K562 (cell line): ENCODE measurements around the gene AAMP. TPM values are rescaled to one million over a fixed set of nuclear protein-coding genes. Genes with fewer than 3 reads are reported as not detected.

Experiments
- ATAC-seq: fragments of 200-7000 bp; cut with Tn5 transposase; 3 replicates; pipeline ENCODE4 v1.9.1; 2020; ENCODE audit warnings: moderate library complexity
- BruUV-seq: library from RNA; stranded (reverse); fragments of 400-500 nt; replicated peaks from 2 replicates; lab custom pipeline; 2021; lab: Mats Ljungman, UMichigan
- CTCF ChIA-PET: fragments of 300-600 bp; formaldehyde crosslinking; extraction: SDS; loops from one replicate; lab custom pipeline; 2021; ENCODE audit warnings: low intra/inter-chr PET ratio; lab: Yijun Ruan, JAX
- POLR2A ChIA-PET: fragments of 300-600, 350-650 bp; sonication (Branson Sonifier 250); formaldehyde crosslinking; extraction: SDS; loops from one replicate; lab custom pipeline; 2021; ENCODE audit warnings: antibody characterized with exemption, inconsistent platforms; lab: Yijun Ruan, JAX
- DNase-seq, 4 experiments: peaks; one replicate each; pipeline versions ENCODE4 v3.0.0 to v3.0.0-alpha.2; 2011 to 2018; ENCODE audit warnings: low spot score in 3 of 4, mixed read lengths in 3 of 4; ENCODE audit errors: extremely low read depth in 1 of 4
- FAIRE-seq: peaks from 2 replicates; lab custom pipeline; 2011; peaks lifted over from hg19 to GRCh38; lab: Jason Lieb, UNC
- H2AFZ ChIP-seq: 2 replicates; pipeline ENCODE4 v1.6.0; 2011; ENCODE audit warnings: low read depth, low read length, control low read depth, inconsistent platforms
- H3K27ac ChIP-seq: fragments of 200-600 bp; 3 replicates; pipeline ENCODE4 v1.8.0; 2011; ENCODE audit warnings: low read depth, mild to moderate bottlenecking, control low read depth, inconsistent platforms, low read length, moderate library complexity, mixed read lengths; ENCODE audit errors: extremely low read depth
- H3K27me3 ChIP-seq, 2 experiments: fragments of 300-600 bp in 1 of 2; 2 replicates in 1 of 2; 3 replicates in 1 of 2; pipeline versions ENCODE4 v1.6.0 to v1.8.0; 2011; ENCODE audit warnings: inconsistent platforms in 2 of 2, low read length in 2 of 2, mild to moderate bottlenecking in 1 of 2, mixed read lengths in 1 of 2, moderate library complexity in 1 of 2; ENCODE audit not compliant: control insufficient read depth in 2 of 2, insufficient read depth in 2 of 2
- H3K36me3 ChIP-seq: fragments of 300-600 bp; 3 replicates; pipeline ENCODE4 v1.8.0; 2011; ENCODE audit warnings: mild to moderate bottlenecking, low read length, inconsistent platforms; ENCODE audit not compliant: control insufficient read depth, insufficient read depth
- H3K4me1 ChIP-seq, 2 experiments: fragments of 200-600 bp in 1 of 2; replicated peaks in 1 of 2; 2 replicates in 1 of 2; 3 replicates in 1 of 2; pipeline versions ENCODE4 v1.5.1 to v1.8.0; 2011; ENCODE audit warnings: inconsistent platforms in 2 of 2, low read length in 2 of 2, mild to moderate bottlenecking in 1 of 2, mixed read lengths in 1 of 2, moderate library complexity in 1 of 2; ENCODE audit not compliant: control insufficient read depth in 2 of 2, insufficient read depth in 2 of 2
- H3K4me2 ChIP-seq: 2 replicates; pipeline ENCODE4 v1.6.1; 2011; ENCODE audit warnings: low read length, control low read depth, inconsistent platforms, mixed read lengths; ENCODE audit not compliant: insufficient read depth
- H3K4me3 ChIP-seq: fragments of 200-600 bp; sonication (generic), shearing (Covaris generic); 2 replicates; pipeline ENCODE4 v1.5.1; 2016; ENCODE audit warnings: control low read depth, inconsistent platforms
- H3K79me2 ChIP-seq: fragments of 200-600 bp; 3 replicates; pipeline ENCODE4 v1.8.0; 2011; ENCODE audit warnings: low read length, inconsistent platforms; ENCODE audit not compliant: control insufficient read depth, insufficient read depth
- H3K9ac ChIP-seq, 2 experiments: 2 replicates each; pipeline versions ENCODE4 v1.6.0 to v1.6.1; 2011; ENCODE audit warnings: low read depth in 2 of 2, low read length in 2 of 2, control low read depth in 1 of 2, inconsistent platforms in 1 of 2, mild to moderate bottlenecking in 1 of 2, mixed read lengths in 1 of 2; ENCODE audit not compliant: insufficient read depth in 1 of 2
- H3K9me1 ChIP-seq: one replicate; pipeline ENCODE4 v1.6.0; 2011; ENCODE audit warnings: inconsistent platforms, mild to moderate bottlenecking, low read length, moderate library complexity; ENCODE audit not compliant: control insufficient read depth, insufficient read depth
- H3K9me3 ChIP-seq: replicated peaks from 2 replicates; pipeline ENCODE4 v1.5.1; 2011; ENCODE audit warnings: low read depth, low read length, inconsistent platforms; ENCODE audit not compliant: control insufficient read depth, insufficient read depth
- H4K20me1 ChIP-seq: replicated peaks from 2 replicates; pipeline ENCODE4 v1.6.1; 2011; ENCODE audit warnings: low read length, inconsistent platforms, mixed read lengths; ENCODE audit not compliant: control insufficient read depth, insufficient read depth
- ETV6 ChIP-seq, 3 experiments: fragments of 150-350 bp in 1 of 3; sonication (generic) in 1 of 3; formaldehyde crosslinking in 1 of 3; IDR thresholded peaks; 2 replicates each; pipeline versions ENCODE4 v1.6.1 to v1.8.0; 2014 to 2022; ENCODE audit warnings: borderline replicate concordance in 2 of 3, low read depth in 2 of 3, antibody characterized with exemption in 1 of 3, low read length in 1 of 3, mild to moderate bottlenecking in 1 of 3, missing genetic modification reagents in 1 of 3
- GABPA ChIP-seq: fragments of 200-800 bp; sonication (Bioruptor generic); conservative IDR thresholded peaks from 2 replicates; pipeline ENCODE4 v1.6.1; 2016; ENCODE audit warnings: low read depth, missing genetic modification characterization, missing compliant biosample characterization
- GMEB1 ChIP-seq: fragments of 250-450 bp; sonication (Bioruptor Pico); IDR thresholded peaks from 2 replicates; pipeline ENCODE4 v1.4.0; 2020; ENCODE audit warnings: mild to moderate bottlenecking
- MXI1 ChIP-seq: IDR thresholded peaks from 2 replicates; pipeline ENCODE4 v1.6.1; 2011; ENCODE audit warnings: low read depth, mild to moderate bottlenecking, improper control_type of control experiment, low read length
- POLR2G ChIP-seq: fragments of 200-400 bp; formaldehyde crosslinking; IDR thresholded peaks from 2 replicates; pipeline ENCODE4 v1.6.1; 2017; ENCODE audit warnings: low read depth, mild to moderate bottlenecking, antibody characterized with exemption, low read length, moderate library complexity
- RBFOX2 ChIP-seq: fragments of 200-400 bp; formaldehyde crosslinking; IDR thresholded peaks from 2 replicates; pipeline ENCODE4 v1.6.1; 2017; ENCODE audit warnings: low read depth, mild to moderate bottlenecking, low read length, moderate library complexity
- ZNF764 ChIP-seq: fragments of 250-450 bp; sonication (Bioruptor Pico); IDR thresholded peaks from 2 replicates; pipeline ENCODE4 v1.4.0; 2020; ENCODE audit warnings: low read depth, mild to moderate bottlenecking, moderate library complexity
- WGBS: fragments of 100-300 bp; shearing (Covaris generic); methylation state at CpG from one replicate; pipeline ENCODE4 v1.1.6; 2016; ENCODE audit warnings: low coverage, mixed read lengths; ENCODE audit not compliant: insufficient coverage; ENCODE audit errors: missing lambda C conversion rate; 5-methylcytosine and 5-hydroxymethylcytosine counted together
- in situ Hi-C: fragments of 300-500 bp; cut with MboI; formaldehyde crosslinking; loops from 4 replicates; pipeline ENCODE4 v1.15.0; 2018; ENCODE audit warnings: inconsistent platforms, mixed read lengths
- intact Hi-C: fragments of 100-400 bp; cut with micrococcal nuclease; formaldehyde crosslinking; loops from 2 replicates; pipeline ENCODE4 v1.14.2; 2022
- polyA plus RNA-seq, 8 experiments: library from polyadenylated mRNA; depleted of rRNA in 4 of 8; stranded (reverse) in 5 of 8; unstranded in 3 of 8; fragments of >200 nt; fragmentation: Nextera tagmentation in 2 of 8; fragmentation: Illumina TruSeq in 1 of 8; extraction: Ambion mirVana in 2 of 8; extraction: Trizol in 1 of 8; gene quantifications; 2 replicates each; pipeline versions ENCODE4 v1.2.1 to v1.2.3, GENCODE V29; 2011 to 2014; ENCODE audit warnings: inconsistent platforms in 1 of 8, missing spikeins in 1 of 8
- total RNA-seq, 7 experiments: library from RNA; depleted of rRNA in 6 of 7; stranded (reverse); fragments of >200 nt in 6 of 7; fragmentation: Illumina TruSeq in 2 of 7; extraction: Trizol in 2 of 7; gene quantifications; 2 replicates each; pipeline versions ENCODE4 v1.2.1 to v1.2.3, GENCODE V29; 2011 to 2021; ENCODE audit warnings: low replicate concordance in 1 of 7
- TF ChIP-seq, protein P1 (sequence below), 2 experiments: fragments of 450-650 bp in 1 of 2; sonication (generic) in 1 of 2; formaldehyde crosslinking in 1 of 2; IDR thresholded peaks; 2 replicates each; pipeline versions ENCODE4 v1.7.1 to v1.9.0; 2016 to 2022; ENCODE audit warnings: inconsistent platforms in 1 of 2, mild to moderate bottlenecking in 1 of 2, missing genetic modification reagents in 1 of 2

AAMP gene
- total and polyA plus RNA-seq, 9 of the 15 experiments (the other 6 are each of a cell fraction or from before 2014, with no cell fraction given), result 5.7 to 197 (median 94.1) TPM

- DNase-seq (no peak), FAIRE-seq (no peak), ATAC-seq (no peak)
- Histone ChIP-seq H3K36me3 (peaks cover 39% of the 10 kb centered on the region; the same call in 1 of the 3 replicates), H3K4me2 (no peak overlapping the region), H2AFZ (no peak overlapping the region), H3K27me3 (no peaks in the 10 kb centered on the region), H3K4me3 (no peak overlapping the region), H4K20me1 (no peaks in the 10 kb centered on the region), H3K9ac (no peak overlapping the region; a peak in 1 of 4 replicates), H3K9me1 (no peaks in the 10 kb centered on the region), H3K79me2 (no peaks in the 10 kb centered on the region; the same call in 2 of the 3 replicates), H3K9me3 (no peaks in the 10 kb centered on the region), H3K4me1 (peaks cover 0 to 13% of the 10 kb centered on the region in 2 experiments; a peak in 2 of 5 replicates), H3K27ac (no peak overlapping the region)
- no TSS peak for BruUV-seq
- ChIA-PET CTCF (no interaction called here), POLR2A (interaction anchor here (1.3 kb wide), 1 partner anchor 11 kb away, joined by 3 read pairs; no protein-coding TSS in a partner anchor)
- intact Hi-C loops (no loop called here), in situ Hi-C loops (no loop called here)
- WGBS, result 88% methylated on average over 22 of the region's 39 CpGs
- TF ChIP-seq RBFOX2 (peak; percentile 53), ETV6 (IDR thresholded peaks at IDR 0.05; ENCODE audit: borderline replicate concordance in 1 of 2, low read depth in 2 of 2, low read length in 1 of 2) (no peak), ETV6 (CRISPR knock-in tag; IDR thresholded peaks at IDR 0.05; ENCODE audit: borderline replicate concordance) (no peak), GABPA (tag) (no peak), POLR2G (peak; percentile 52), ZNF764 (CRISPR knock-in tag) (no peak), MXI1 (no peak), GMEB1 (CRISPR knock-in tag) (no peak)
- TF ChIP-seq, protein P1, sequence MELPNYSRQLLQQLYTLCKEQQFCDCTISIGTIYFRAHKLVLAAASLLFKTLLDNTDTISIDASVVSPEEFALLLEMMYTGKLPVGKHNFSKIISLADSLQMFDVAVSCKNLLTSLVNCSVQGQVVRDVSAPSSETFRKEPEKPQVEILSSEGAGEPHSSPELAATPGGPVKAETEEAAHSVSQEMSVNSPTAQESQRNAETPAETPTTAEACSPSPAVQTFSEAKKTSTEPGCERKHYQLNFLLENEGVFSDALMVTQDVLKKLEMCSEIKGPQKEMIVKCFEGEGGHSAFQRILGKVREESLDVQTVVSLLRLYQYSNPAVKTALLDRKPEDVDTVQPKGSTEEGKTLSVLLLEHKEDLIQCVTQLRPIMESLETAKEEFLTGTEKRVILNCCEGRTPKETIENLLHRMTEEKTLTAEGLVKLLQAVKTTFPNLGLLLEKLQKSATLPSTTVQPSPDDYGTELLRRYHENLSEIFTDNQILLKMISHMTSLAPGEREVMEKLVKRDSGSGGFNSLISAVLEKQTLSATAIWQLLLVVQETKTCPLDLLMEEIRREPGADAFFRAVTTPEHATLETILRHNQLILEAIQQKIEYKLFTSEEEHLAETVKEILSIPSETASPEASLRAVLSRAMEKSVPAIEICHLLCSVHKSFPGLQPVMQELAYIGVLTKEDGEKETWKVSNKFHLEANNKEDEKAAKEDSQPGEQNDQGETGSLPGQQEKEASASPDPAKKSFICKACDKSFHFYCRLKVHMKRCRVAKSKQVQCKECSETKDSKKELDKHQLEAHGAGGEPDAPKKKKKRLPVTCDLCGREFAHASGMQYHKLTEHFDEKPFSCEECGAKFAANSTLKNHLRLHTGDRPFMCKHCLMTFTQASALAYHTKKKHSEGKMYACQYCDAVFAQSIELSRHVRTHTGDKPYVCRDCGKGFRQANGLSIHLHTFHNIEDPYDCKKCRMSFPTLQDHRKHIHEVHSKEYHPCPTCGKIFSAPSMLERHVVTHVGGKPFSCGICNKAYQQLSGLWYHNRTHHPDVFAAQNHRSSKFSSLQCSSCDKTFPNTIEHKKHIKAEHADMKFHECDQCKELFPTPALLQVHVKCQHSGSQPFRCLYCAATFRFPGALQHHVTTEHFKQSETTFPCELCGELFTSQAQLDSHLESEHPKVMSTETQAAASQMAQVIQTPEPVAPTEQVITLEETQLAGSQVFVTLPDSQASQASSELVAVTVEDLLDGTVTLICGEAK (IDR thresholded peaks at IDR 0.05), result no peak
- TF ChIP-seq, protein P1 (CRISPR knock-in tag; IDR thresholded peaks at IDR 0.05), result no peak
Measured at GRCh38 chr2:218262631-218263586, 7.0 kb downstream of the AAMP start.
